Measurements from ENCODE around the gene SPOCK2.

GRCh38 chr10:72137583-72137982 lies 49.2 kb upstream of the SPOCK2 start:
- TF ChIP-seq, protein P1, sequence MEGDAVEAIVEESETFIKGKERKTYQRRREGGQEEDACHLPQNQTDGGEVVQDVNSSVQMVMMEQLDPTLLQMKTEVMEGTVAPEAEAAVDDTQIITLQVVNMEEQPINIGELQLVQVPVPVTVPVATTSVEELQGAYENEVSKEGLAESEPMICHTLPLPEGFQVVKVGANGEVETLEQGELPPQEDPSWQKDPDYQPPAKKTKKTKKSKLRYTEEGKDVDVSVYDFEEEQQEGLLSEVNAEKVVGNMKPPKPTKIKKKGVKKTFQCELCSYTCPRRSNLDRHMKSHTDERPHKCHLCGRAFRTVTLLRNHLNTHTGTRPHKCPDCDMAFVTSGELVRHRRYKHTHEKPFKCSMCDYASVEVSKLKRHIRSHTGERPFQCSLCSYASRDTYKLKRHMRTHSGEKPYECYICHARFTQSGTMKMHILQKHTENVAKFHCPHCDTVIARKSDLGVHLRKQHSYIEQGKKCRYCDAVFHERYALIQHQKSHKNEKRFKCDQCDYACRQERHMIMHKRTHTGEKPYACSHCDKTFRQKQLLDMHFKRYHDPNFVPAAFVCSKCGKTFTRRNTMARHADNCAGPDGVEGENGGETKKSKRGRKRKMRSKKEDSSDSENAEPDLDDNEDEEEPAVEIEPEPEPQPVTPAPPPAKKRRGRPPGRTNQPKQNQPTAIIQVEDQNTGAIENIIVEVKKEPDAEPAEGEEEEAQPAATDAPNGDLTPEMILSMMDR (IDR thresholded peaks at IDR 0.05; ENCODE audit: extremely low read depth in 1 of 2, insufficient read depth in 1 of 2, low read depth in 1 of 2, low read length in 2 of 2): no peak
- TF ChIP-seq EZH2 (IDR thresholded peaks at IDR 0.05; ENCODE audit: borderline replicate concordance, low read depth, low read length, severe bottlenecking) (no peak), POLR2AphosphoS5 (IDR thresholded peaks at IDR 0.05; ENCODE audit: insufficient read depth, low read depth, low read length) (no peak)
